ENCODE measurements around the gene MOB3A.
"Not testable (repeated sequence)": the region's sequence is repeated elsewhere in the genome, so short reads cannot be mapped to it uniquely, and the experiment has no call there.

The MOB3A gene

DNA sequence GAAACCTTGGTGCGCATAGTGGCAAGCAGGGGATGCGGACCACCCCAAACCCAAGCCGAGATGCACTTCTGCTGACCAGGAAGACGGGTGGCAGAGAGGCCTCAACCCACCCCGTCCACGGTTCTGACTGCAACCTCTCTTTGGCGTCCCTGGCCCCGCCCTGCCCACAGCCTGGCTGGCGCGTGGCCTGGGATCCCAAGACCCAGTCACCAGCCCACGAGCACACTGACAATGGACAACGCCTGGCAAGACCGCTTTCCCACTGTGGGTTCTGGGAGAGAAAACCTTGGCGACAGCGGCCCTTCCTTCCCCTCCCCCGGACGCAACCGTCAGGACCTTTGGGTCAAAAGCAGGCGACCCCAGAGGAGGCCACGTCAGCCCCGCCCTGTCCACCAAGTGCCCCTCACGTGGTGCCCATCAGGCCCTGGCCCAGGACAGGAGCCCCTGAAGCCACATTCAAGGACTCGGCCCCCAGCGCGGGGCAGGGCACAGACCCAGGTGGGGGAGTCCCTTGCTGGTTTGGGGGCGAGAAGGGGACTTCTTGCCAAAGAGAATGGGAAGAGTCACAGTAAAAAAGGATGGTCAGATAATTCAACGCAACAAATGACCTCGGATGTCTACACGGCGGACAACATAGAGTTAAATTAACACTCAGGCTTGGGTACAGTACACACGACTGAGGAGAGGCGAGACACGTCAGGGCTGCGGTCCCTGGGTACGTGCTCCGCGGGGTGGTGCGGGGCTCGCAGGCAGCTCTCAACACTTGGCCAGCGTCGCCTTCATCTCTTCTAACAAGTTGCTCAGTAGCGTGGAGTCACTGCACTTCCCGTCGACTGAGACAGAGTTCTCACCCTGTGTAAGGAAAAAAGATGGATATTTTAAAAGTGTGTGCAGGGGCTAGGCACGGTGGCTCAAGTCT, 5.5 kb upstream of the MOB3A start:
- DNase-seq = no peak

DNA sequence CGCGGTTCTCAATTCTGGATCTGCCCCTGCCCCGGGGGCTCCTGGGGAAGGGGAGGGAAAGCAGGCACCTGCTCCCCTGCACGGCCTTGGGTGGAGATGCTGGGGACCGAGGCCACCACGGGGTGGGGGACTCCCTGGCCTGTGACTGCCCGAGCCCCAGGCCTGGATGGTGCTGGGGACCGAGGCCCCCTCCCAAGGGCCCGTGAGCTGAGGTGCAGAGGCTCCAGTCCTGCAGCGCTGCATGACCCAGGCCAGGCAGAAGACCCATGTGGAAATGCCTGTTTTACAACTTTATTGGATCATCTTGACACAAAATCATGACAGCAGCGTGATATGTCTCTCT, 4.6 kb upstream of the MOB3A start:
- DNase-seq = no peak

GRCh38 chr19:2099937-2100718, 4.0 kb upstream of the MOB3A start:
- DNase-seq = no peak

DNA sequence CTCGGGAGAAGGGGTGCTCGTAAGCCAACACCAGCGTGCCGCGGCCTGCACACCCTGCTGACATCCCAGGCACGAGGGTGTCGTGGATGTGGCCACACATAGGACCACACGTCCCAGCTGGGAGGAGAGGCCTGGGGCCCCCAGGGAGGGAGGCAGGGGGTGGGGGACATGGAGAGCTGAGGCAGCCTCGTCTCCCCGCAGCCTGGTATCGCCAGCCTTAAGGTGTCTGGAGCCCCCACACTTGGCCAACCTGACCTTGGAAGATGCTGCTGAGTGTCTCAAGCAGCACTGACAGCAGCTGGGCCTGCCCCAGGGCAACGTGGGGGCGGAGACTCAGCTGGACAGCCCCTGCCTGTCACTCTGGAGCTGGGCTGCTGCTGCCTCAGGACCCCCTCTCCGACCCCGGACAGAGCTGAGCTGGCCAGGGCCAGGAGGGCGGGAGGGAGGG, 3.0 kb upstream of the MOB3A start:
- no peak for DNase-seq

- DNase-seq = no peak
These were observed 1.8 kb upstream of the MOB3A start for GRCh38 chr19:2097886-2098327.

DNA sequence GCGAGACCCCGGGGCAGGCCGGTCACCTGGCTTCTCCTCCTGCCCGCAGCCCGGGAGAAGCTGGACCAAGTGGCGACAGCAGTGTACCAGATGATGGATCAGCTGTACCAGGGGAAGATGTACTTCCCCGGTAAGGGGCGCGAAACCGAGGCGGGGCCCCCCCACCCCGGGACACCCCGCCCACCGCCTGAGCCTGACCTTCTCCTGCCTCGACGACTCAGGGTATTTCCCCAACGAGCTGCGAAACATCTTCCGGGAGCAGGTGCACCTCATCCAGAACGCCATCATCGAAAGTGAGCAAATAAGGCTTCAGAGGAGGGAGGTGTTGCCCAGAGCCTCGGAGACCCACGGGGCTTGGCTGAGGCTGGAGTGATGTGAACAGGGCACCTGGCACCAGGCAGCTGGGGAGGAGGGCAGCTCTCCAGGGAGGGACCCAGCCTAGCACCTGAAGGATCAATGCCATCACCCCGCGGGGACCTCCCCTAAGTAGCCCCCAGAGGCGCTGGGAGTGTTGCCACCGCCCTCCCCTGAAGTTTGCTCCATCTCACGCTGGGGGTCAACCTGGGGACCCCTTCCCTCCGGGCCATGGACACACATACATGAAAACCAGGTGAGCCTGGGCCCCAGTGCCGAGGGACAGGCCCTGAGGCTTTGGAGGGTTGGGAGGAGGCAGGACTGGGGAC, 1.2 kb upstream of the MOB3A start:
- peak; percentile 5 for DNase-seq

DNA sequence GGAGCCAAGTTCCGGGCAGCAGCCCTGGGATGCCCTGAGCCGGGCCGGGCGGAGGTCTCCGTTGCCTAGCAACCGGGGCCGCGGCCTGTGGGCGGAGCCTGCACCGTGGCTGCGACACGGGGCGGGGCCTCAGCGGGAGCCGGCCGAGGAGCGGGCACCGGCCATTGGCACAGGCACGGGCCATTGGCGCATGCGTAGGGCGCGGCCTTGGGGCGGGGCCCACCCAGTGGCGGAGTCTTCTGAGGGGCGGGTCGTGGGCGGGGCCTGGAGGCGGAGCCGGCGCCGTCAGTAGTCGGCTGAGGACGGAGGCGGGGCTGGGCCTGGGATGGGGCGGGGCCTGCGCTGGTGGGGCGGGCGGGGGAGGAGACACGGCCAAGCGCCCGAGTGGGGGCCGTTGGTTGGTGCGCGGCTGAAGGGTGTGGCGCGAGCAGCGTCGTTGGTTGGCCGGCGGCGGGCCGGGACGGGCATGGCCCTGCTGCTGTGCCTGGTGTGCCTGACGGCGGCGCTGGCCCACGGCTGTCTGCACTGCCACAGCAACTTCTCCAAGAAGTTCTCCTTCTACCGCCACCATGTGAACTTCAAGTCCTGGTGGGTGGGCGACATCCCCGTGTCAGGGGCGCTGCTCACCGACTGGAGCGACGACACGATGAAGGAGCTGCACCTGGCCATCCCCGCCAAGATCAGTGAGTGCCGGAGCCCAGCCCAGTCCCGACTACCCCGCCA, 515 bp upstream of the MOB3A start, which contains the start of gene IZUMO4:
TSS of gene IZUMO4 (plus strand) at position 436 of the 723 bp plus-strand sequence. CDS start at position 467, 31 bp downstream.
- peak; percentile 91 for DNase-seq

- DNase-seq = not testable (repeated sequence)
These were observed 4.1 kb downstream of the MOB3A start for GRCh38 chr19:2091926-2092525.

DNA sequence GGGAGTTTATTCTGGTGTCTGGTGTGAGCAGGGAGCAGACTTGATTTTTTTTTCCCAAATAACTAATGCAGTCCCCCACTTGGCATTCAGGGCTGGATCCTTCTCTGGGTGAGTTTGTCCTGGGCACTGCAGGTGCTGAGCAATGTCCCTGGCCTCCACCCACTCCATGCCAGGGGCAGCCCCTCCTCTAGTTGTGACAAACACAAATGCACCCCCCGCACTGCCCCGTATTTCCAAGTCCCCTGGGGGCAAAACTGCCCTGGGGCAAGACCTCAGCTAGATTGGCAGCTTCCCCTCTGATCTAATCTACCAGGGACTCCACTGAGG, 6.4 kb downstream of the MOB3A start:
- no peak for DNase-seq

DNA sequence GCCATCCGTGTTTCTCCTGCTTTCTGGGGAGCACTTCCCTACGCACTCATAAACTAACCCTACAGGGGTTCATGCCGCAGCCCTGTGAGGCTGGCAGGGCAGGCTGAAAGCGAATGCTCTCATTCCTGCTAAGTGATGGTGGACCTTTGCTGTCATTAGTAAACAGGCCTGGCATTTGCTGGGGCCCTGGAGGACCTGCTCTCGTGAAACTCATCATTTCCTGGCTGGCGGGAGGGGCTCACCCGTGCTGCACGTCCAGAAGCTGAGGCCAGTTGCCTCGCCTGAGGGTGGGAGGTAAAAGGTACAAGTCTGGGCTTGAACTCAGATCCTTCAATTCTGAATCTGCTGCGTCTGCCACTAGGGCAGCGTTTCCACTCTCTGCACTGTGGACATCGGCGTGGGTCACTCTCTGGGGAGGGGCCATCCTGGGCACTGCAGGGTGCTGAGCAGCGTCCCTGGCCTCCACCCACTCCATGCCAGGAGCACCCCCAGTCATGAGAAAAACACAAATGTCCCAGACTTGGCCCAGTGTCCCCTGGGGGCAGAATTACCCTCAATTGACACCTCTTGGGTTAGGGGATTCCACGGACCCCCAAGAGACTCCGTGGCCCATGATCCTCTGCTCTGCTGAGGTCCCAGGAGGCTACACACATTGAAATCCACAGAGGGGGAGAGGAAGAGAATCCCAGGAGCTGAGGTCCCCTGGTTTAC, 7.0 kb downstream of the MOB3A start:
- no peak for DNase-seq

GRCh38 chr19:2087621-2088100, 8.5 kb downstream of the MOB3A start:
- no peak for DNase-seq

GRCh38 chr19:2086695-2087620, 9.2 kb downstream of the MOB3A start:
- not testable (repeated sequence) for DNase-seq

DNA sequence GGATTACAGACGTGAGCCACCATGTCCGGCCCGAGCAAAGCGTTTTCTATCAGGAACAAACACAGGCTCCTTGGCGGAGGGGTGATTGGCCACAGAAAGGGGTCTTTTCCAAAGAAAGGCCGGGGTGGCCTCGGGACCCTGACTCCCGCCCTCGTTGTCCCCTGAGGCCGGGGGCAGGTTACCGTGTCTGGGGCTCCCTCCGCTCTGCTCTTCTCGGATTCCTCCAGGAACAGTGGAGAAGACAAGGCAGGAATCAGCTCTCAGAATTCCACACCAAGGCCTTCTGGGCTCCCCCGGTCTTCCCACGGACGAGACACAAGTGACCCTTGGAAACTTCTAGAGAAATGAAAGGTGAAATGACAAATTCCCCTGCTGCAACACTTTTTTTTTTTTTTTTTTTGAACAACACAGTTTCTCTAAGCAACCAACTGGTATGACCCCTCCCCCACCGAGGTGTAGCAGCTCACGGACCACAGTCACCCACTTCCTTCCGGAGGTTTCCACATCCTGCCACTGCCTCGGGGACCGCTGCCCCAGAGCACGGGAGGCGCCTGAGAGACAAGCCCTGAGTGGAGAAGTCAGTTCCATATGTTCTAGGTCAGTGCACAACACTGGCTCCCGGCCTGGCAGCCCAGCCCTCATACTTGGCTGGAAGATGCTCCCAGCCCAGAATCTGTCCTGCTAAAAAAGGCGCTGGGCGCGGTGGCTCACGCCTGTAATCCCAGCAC, 11.0 kb downstream of the MOB3A start:
- DNase-seq = no peak

DNA sequence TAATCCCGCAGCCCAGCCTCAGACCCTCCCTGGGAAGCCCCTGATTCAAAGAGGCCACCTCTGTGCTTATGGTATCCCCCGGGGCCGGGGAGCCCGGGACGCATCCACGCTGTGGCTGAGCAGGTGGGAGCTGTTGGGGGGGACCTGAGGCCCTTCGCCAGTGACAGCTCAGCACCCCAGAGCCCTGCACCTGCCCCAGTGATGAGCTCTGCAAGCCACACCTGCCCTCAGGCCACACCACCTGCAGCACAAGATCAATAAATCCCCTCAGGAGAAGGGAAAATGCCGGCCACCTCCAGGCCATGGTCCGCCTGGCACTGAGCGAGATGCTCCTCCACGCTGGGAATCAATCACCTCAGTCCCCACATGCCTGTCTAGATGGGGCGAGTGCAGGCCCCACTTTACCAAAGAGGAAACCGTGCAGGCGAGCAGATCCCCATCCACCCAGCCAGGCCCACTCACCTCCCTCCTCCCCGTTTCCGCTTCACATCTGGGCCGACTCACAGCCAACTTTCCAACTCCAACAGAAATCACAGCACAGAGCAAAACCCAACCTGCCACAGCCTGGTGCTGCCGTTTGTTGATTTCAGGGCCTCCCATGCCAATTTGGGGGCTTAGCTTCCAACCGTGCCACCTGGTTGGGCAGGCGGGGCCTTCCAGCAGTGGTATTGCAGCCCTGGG, 12.8 kb downstream of the MOB3A start:
- peak; percentile 91 for DNase-seq

GRCh38 chr19:2081873-2082810, 14.0 kb downstream of the MOB3A start:
- DNase-seq = no peak

DNA sequence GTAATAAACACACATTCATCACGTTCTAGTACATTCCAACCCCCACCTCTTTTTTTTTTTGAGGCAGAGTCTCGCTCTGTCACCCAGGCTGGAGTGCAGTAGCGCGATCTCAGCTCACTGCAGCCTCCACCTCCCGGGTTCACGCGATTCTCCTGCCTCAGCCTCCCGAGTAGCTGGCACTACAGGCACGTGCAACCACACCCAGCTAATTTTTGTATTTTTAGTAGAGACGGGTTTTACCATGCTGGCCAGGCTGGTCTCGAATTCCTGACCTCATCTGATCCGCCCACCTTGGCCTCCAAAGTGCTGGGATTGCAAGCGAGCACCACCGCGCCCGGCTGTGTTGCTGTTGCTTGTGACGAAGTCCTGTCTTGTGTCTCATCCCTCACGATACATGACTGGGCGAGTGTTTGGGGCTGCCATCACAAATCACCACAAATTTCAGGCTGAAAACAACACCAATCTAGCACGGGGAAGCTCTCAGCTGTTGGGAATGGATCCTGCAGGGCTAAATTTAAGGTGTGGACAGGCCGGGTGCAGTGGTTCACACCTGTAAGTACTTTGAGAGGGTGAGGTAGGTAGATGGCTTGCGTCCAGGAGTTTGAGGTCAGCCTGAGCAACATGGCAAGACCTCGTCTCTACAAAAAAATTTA, 15.7 kb downstream of the MOB3A start:
- no peak for DNase-seq

- no peak for DNase-seq
These were observed 16.2 kb downstream of the MOB3A start for GRCh38 chr19:2079865-2080301.
